G401.6 (cell line): Measurements from ENCODE around the gene MYO10.
"Not testable (repeated sequence)": the region's sequence is repeated elsewhere in the genome, so short reads cannot be mapped to it uniquely, and the experiment has no call there.

Experiments used
- FAIRE-seq: peaks from 2 replicates; lab custom pipeline; 2012; peaks lifted over from hg19 to GRCh38; lab: Jason Lieb, UNC

The MYO10 gene

GRCh38 chr5:16862777-16863176 lies 73.3 kb downstream of the MYO10 start:
- no peak for FAIRE-seq

GRCh38 chr5:16859346-16859745 lies 76.7 kb downstream of the MYO10 start:
- no peak for FAIRE-seq

DNA sequence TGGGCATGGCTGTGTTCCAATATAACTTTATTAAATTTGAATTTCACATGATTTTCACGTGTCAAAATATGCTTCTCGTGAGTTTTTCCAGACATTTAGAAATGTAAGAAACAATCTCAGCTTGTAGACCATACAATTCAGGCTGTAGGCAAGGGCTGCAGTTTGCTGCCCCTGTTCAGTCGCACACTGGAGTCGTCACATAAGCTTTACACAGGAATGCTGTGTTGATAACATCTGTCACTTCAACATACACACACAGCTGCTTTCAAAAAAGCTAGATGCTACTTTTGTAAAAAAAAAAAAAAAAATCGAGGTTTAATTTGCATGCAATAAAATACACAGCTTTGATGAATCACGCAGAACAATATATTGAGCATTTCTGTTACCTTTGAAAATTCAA lies 77.9 kb downstream of the MYO10 start:
- no peak for FAIRE-seq

- FAIRE-seq = no peak
Measured at GRCh38 chr5:16857635-16858034, 78.5 kb downstream of the MYO10 start.

- FAIRE-seq = no peak
Measured at GRCh38 chr5:16856531-16856930, 79.6 kb downstream of the MYO10 start.

DNA sequence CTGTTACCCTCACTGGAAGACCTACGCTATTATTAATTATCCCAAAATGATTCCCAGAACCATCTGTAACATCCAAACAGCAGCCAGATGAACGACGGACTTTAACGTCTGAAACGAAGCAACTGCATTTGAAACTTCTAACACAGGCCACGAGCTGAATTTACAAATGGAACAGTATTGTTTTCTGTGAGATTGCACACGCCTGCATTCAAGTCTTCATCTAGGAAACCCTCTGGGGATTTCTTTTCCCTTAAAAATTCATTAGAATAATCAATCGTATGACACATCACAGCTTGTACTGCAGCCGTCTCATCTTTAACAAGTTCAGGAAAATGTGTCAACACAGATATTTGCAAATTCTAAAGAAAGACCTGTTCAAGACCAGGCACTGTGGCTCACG lies 80.2 kb downstream of the MYO10 start:
- FAIRE-seq = no peak

- no peak for FAIRE-seq
Measured at GRCh38 chr5:16855485-16855884, 80.6 kb downstream of the MYO10 start.

DNA sequence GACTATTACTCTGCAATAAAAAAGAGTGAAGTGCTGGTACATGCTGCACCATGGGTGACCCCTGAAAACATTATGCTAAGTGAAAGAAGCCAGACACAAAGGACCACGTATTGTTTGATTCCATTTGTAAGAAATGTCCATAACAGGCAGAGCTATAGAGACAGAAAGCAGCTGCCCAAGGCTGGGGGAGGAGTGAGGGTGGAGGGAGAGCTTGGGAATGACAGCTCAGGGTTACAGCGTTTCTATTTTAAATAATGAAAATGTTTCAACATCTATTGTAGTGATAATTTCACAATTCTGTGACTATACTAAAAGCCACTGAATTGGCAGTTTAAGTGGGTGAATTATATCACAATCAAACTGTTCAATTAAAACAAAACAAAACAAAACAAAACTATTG lies 81.7 kb downstream of the MYO10 start:
- FAIRE-seq = no peak

DNA sequence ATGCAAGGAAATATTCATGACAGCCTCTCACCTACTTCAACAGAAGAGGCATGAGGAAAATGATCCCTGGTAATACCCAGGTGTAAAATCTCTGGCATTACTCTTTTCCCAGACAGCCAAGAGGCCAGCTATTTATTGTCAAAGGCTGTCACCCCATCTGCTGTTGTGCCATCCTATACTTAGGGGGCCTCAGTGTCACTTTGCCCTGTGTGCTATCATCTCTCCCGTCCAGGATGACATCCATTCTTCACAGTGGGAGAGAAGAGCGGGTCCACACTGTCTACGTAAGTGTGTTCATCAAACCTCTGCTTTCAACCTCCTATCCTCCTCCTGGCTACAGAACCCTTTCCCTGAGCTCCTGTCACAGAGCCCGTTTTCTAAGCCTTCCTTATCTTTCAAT lies 82.6 kb downstream of the MYO10 start:
- no peak for FAIRE-seq

- no peak for FAIRE-seq
Measured at GRCh38 chr5:16852251-16853005, 83.7 kb downstream of the MYO10 start.

DNA sequence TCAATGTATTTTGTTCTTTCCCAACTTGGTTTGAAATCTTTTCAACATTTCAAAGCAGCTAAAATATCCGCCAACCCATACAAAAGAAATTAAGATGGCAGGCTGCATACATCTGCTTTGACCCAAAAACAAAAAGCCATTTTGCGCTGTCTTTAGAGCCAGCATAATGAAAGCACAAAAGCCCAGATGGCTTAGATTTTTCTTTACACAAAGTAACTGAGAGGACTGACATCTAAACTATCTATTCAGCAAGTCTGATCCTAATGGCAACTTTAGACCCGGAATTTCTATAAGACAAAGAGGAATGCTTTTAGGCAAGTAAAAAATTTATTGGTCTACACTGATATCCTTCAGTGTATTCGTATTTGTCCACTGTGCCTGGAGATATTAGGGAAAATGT lies 86.3 kb downstream of the MYO10 start:
- FAIRE-seq = no peak

DNA sequence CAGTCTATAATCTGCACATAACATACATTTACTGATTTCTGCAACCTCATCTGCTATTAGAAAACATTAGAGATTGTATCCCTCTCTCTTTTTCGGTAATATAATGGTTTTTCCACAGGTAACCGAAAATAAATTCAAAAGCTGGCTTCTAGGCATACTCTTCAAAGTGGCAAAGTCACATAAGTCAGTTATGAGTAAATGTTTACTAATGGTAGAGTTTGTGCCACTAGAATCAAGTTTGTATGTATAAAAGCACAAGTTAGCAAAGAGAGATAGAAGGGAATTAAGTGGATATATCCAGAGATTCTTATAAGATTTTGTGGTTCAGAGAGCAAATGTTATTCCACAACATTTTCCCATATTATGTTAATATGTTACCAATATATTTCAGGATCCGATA lies 86.9 kb downstream of the MYO10 start:
- no peak for FAIRE-seq

DNA sequence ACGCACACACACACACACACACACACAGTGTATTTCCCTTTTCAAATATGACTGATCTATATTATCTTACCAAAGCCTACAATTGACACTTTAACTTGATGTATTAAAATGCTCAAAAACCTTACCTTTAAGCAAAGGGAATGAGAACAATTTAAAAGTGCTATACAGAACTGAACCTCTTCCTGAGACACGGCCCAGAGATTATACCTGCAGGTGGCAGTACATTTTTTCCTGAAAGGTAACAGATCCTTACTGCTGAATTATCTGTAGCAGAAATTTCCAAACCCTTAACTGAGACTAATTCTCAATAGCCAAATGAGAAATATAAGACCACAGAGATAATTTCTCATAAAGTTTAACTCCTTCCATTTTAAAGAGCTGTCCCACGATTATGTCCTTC lies 91.1 kb downstream of the MYO10 start:
- no peak for FAIRE-seq

DNA sequence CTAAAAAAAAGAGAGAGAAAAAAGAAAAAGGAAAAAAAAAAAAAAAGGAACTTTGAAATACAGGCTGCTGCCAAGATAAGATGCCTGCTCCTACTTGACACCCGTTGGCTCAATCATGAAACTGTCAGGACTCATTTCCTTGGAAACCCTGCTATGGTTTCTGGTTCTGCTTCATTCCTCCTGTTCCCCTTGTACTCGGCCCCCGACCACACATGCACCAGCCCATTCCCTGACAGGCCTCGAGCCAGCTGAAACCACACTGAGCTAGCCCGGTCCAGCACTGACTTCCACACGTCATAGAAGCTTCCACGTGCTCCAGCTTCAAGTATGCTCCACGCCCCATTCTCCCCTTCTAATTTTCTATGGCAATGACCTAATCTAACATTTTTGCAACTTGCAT lies 93.2 kb downstream of the MYO10 start:
- FAIRE-seq = no peak

DNA sequence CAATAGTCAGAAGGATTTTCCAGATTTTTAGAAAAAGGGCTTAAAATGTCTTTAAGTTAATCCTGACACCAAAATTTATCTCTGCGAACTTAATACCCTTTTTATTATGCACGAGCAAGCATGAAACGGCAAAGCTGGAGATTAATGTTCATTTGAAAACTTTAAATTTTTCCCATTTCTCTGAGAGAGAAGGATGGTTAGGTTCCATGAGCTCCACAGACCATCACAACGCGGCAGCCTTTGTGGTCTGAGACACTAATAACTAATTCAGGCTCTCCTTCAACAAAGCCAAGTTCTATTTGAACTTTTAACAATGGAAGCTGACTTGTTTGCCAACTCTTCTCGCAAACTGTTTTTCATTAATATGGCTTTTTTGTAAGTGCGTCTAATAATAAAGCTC lies 94.7 kb downstream of the MYO10 start:
- FAIRE-seq = no peak

DNA sequence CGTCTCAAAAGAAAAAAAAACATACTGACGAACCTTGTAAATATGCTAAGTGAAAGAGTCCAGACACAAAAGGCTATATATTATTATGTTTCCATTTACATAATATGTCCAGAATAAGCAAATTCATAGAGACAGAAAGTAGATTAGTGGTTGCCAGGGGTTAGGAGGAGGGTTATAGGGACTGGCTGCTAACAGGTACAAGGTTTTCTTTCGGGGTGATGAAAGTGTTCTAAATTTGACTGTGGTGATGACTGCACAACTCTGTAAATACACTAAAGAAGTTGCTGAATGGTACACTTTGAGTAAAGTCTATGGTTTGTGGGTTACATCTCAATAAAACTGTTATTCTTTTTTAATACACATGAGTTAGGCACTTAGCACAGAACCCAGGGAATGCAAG lies 98.8 kb downstream of the MYO10 start:
- FAIRE-seq = no peak

- no peak for FAIRE-seq
Measured at GRCh38 chr5:16834029-16834428, 102.1 kb downstream of the MYO10 start.

DNA sequence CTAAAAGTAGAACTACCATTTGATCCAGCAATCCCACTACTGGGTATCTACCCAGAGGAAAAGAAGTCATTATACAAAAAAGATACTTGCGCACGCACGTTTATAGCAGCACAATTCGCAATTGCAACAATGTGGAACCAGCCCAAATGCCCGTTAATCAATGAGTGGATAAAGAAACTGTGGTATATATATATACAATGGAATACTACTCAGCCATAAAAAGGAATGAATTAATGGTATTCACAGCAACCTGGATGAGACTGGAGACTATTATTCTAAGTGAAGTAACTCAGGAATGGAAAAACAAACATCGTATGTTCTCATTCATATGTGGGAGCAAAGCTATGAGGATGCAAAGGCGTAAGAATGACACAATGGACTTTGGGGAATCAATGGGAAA lies 104.8 kb downstream of the MYO10 start:
- not testable (repeated sequence) for FAIRE-seq

- no peak for FAIRE-seq
Measured at GRCh38 chr5:16827755-16828154, 108.3 kb downstream of the MYO10 start.

GRCh38 chr5:16826379-16827125 lies 109.5 kb downstream of the MYO10 start:
- FAIRE-seq = no peak

- FAIRE-seq = no peak
Measured at GRCh38 chr5:16819522-16820167, 116.4 kb downstream of the MYO10 start.

- no peak for FAIRE-seq
Measured at GRCh38 chr5:16815432-16815831, 120.7 kb downstream of the MYO10 start.

GRCh38 chr5:16812911-16813310 lies 123.2 kb downstream of the MYO10 start:
- FAIRE-seq = no peak

DNA sequence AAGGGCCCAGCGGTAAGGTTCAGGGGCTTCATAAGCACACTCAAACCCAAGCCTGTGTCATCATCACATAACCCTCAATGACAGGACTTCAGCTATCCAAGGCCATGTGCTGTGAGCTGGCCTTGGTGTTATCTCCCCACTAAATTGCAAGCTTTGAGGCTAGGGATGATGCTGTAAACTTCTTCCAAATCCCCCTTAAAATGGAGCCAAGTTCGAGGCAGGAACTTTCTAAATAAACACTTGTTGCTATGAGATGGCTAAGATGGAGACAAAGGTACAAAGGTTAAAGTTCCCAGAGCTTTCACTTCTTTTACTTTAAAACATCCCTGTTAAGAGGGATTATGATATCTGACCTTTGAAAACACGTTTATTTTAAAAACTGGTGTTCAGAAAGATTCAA lies 123.6 kb downstream of the MYO10 start:
- no peak for FAIRE-seq
